Measurements from ENCODE around the gene UBE2E2.

The UBE2E2 gene

GRCh38 chr3:23198801-23199200 is 4.3 kb upstream of the UBE2E2 start:
- DNase-seq (ENCODE audit: low spot score), result peak; percentile 66

- DNase-seq (ENCODE audit: low spot score), result no peak
Observed at GRCh38 chr3:23199649-23200048, 3.5 kb upstream of the UBE2E2 start.

- DNase-seq (ENCODE audit: low spot score), result no peak
Observed at GRCh38 chr3:23201154-23201838, 1.8 kb upstream of the UBE2E2 start.

GRCh38 chr3:23202203-23202920 is 765 bp upstream of the UBE2E2 start:
- peak; percentile 25 for DNase-seq (ENCODE audit: low spot score)

- peak; percentile 4 for DNase-seq (ENCODE audit: low spot score)
Observed at GRCh38 chr3:23203708-23204330, 692 bp downstream of the UBE2E2 start.

- no peak for DNase-seq (ENCODE audit: low spot score)
Observed at GRCh38 chr3:23206366-23206765, 3.2 kb downstream of the UBE2E2 start.

- no peak for DNase-seq (ENCODE audit: low spot score)
Observed at GRCh38 chr3:23209103-23209502, 6.0 kb downstream of the UBE2E2 start.

- DNase-seq (ENCODE audit: low spot score), result no peak
Observed at GRCh38 chr3:23209747-23210487, 6.8 kb downstream of the UBE2E2 start.

GRCh38 chr3:23213813-23214212 is 10.7 kb downstream of the UBE2E2 start:
- DNase-seq (ENCODE audit: low spot score), result no peak

GRCh38 chr3:23217872-23218554 is 14.9 kb downstream of the UBE2E2 start:
- no peak for DNase-seq (ENCODE audit: low spot score)

- DNase-seq (ENCODE audit: low spot score), result no peak
Observed at GRCh38 chr3:23219117-23219516, 16.0 kb downstream of the UBE2E2 start.

- no peak for DNase-seq (ENCODE audit: low spot score)
Observed at GRCh38 chr3:23219552-23219951, 16.4 kb downstream of the UBE2E2 start.

- DNase-seq (ENCODE audit: low spot score), result no peak
Observed at GRCh38 chr3:23221136-23221535, 18.0 kb downstream of the UBE2E2 start.

- peak; percentile 6 for DNase-seq (ENCODE audit: low spot score)
Observed at GRCh38 chr3:23232016-23232415, 28.9 kb downstream of the UBE2E2 start.

GRCh38 chr3:23232854-23233253 is 29.7 kb downstream of the UBE2E2 start:
- no peak for DNase-seq (ENCODE audit: low spot score)

- DNase-seq (ENCODE audit: low spot score), result no peak
Observed at GRCh38 chr3:23235264-23235663, 32.1 kb downstream of the UBE2E2 start.

GRCh38 chr3:23236890-23237289 is 33.8 kb downstream of the UBE2E2 start:
- no peak for DNase-seq (ENCODE audit: low spot score)

GRCh38 chr3:23238156-23238555 is 35.0 kb downstream of the UBE2E2 start:
- DNase-seq (ENCODE audit: low spot score), result no peak

GRCh38 chr3:23238578-23238977 is 35.5 kb downstream of the UBE2E2 start:
- DNase-seq (ENCODE audit: low spot score), result no peak

- DNase-seq (ENCODE audit: low spot score), result no peak
Observed at GRCh38 chr3:23239211-23240068, 36.3 kb downstream of the UBE2E2 start.

All from AG08395 (cell line).